ENCODE measurements around the gene NIN. TPM values are rescaled to one million over a fixed set of nuclear protein-coding genes. Genes with fewer than 3 reads are reported as not detected.

NIN gene
- total RNA-seq, 1 experiment from 2014 or later = 7.1 TPM

- DNase-seq = no peak
- no peaks in the 10 kb centered on the region for H3K9me3 ChIP-seq
- H3K36me3 ChIP-seq = peaks cover 5% of the 10 kb centered on the region
- H3K4me3 ChIP-seq = no peak overlapping the region
- no peaks in the 10 kb centered on the region for H3K27me3 ChIP-seq
These were observed 68.0 kb downstream of the NIN start for GRCh38 chr14:50762931-50763300.

- H3K36me3 ChIP-seq = peaks cover 5% of the 10 kb centered on the region
- no peaks in the 10 kb centered on the region for H3K9me3 ChIP-seq
- H3K4me3 ChIP-seq = no peak overlapping the region
- peak; percentile 1 for DNase-seq
- no peaks in the 10 kb centered on the region for H3K27me3 ChIP-seq
These were observed 68.7 kb downstream of the NIN start for GRCh38 chr14:50762001-50762930.

GRCh38 chr14:50759800-50760543, 71.0 kb downstream of the NIN start:
- peaks cover 5% of the 10 kb centered on the region for H3K36me3 ChIP-seq
- no peaks in the 10 kb centered on the region for H3K9me3 ChIP-seq
- H3K27me3 ChIP-seq = no peaks in the 10 kb centered on the region
- H3K4me3 ChIP-seq = no peak overlapping the region
- no peak for DNase-seq

- H3K36me3 ChIP-seq = peaks cover 5% of the 10 kb centered on the region
- no peaks in the 10 kb centered on the region for H3K9me3 ChIP-seq
- DNase-seq = no peak
- no peaks in the 10 kb centered on the region for H3K27me3 ChIP-seq
- H3K4me3 ChIP-seq = no peak overlapping the region
These were observed 72.0 kb downstream of the NIN start for GRCh38 chr14:50758945-50759344.

- Histone ChIP-seq H3K36me3 (peaks cover 5% of the 10 kb centered on the region), H3K4me3 (no peak overlapping the region), H3K27me3 (no peaks in the 10 kb centered on the region), H3K9me3 (no peaks in the 10 kb centered on the region)
- DNase-seq = no peak
These were observed 72.7 kb downstream of the NIN start for GRCh38 chr14:50758305-50758704.

GRCh38 chr14:50757702-50758101, 73.3 kb downstream of the NIN start:
- H3K27me3 ChIP-seq = no peaks in the 10 kb centered on the region
- no peak overlapping the region for H3K4me3 ChIP-seq
- peaks cover 5% of the 10 kb centered on the region for H3K36me3 ChIP-seq
- no peaks in the 10 kb centered on the region for H3K9me3 ChIP-seq
- no peak for DNase-seq

- no peak for DNase-seq
- peaks cover 3% of the 10 kb centered on the region for H3K36me3 ChIP-seq
- H3K27me3 ChIP-seq = no peaks in the 10 kb centered on the region
- H3K9me3 ChIP-seq = no peaks in the 10 kb centered on the region
- no peak overlapping the region for H3K4me3 ChIP-seq
These were observed 74.7 kb downstream of the NIN start for GRCh38 chr14:50756300-50756699.

GRCh38 chr14:50750323-50750722, 80.6 kb downstream of the NIN start:
- no peak overlapping the region for H3K4me3 ChIP-seq
- no peak for DNase-seq
- H3K27me3 ChIP-seq = no peaks in the 10 kb centered on the region
- no peaks in the 10 kb centered on the region for H3K9me3 ChIP-seq
- H3K36me3 ChIP-seq = peaks cover 3% of the 10 kb centered on the region

- H3K9me3 ChIP-seq = no peaks in the 10 kb centered on the region
- no peak for DNase-seq
- no peak overlapping the region for H3K4me3 ChIP-seq
- H3K27me3 ChIP-seq = no peaks in the 10 kb centered on the region
- no peaks in the 10 kb centered on the region; the same call in 1 of the 2 replicates for H3K36me3 ChIP-seq
These were observed 85.4 kb downstream of the NIN start for GRCh38 chr14:50745401-50746058.

GRCh38 chr14:50744231-50744630, 86.7 kb downstream of the NIN start:
- H3K9me3 ChIP-seq = no peaks in the 10 kb centered on the region
- H3K36me3 ChIP-seq = peaks cover under 1% of the 10 kb centered on the region
- no peak for DNase-seq
- no peaks in the 10 kb centered on the region for H3K27me3 ChIP-seq
- H3K4me3 ChIP-seq = no peak overlapping the region

- H3K36me3 ChIP-seq = peaks cover 2% of the 10 kb centered on the region
- no peaks in the 10 kb centered on the region for H3K27me3 ChIP-seq
- H3K4me3 ChIP-seq = no peak overlapping the region
- H3K9me3 ChIP-seq = no peaks in the 10 kb centered on the region
- no peak for DNase-seq
These were observed 89.4 kb downstream of the NIN start for GRCh38 chr14:50741567-50741966.

- Histone ChIP-seq H3K36me3 (peaks cover 2% of the 10 kb centered on the region), H3K9me3 (no peaks in the 10 kb centered on the region)
- DNase-seq = no peak
These were observed 90.1 kb downstream of the NIN start for GRCh38 chr14:50740856-50741255.

GRCh38 chr14:50739186-50739585, 91.8 kb downstream of the NIN start:
- Histone ChIP-seq H3K27me3 (no peaks in the 10 kb centered on the region), H3K9me3 (no peaks in the 10 kb centered on the region), H3K36me3 (peaks cover 6% of the 10 kb centered on the region), H3K4me3 (no peak overlapping the region)
- DNase-seq = no peak

More at GRCh38 chr14:50740856-50741255, 90.1 kb downstream of the NIN start:
- H3K4me3 ChIP-seq = no peak overlapping the region
- H3K27me3 ChIP-seq = no peaks in the 10 kb centered on the region

- Histone ChIP-seq H3K36me3 (peaks cover 6% of the 10 kb centered on the region), H3K27me3 (no peaks in the 10 kb centered on the region)
- no peak for DNase-seq
These were observed 94.0 kb downstream of the NIN start for GRCh38 chr14:50736932-50737419.

GRCh38 chr14:50734950-50735695, 95.8 kb downstream of the NIN start:
- Histone ChIP-seq H3K4me3 (no peak overlapping the region), H3K36me3 (peaks cover 6% of the 10 kb centered on the region; the same call in 1 of the 2 replicates)
- DNase-seq = no peak

More at GRCh38 chr14:50736932-50737419, 94.0 kb downstream of the NIN start:
- H3K4me3 ChIP-seq = no peak overlapping the region
- H3K9me3 ChIP-seq = no peaks in the 10 kb centered on the region

GRCh38 chr14:50733494-50733893, 97.5 kb downstream of the NIN start:
- no peak for DNase-seq
- H3K4me3 ChIP-seq = no peak overlapping the region
- no peaks in the 10 kb centered on the region for H3K27me3 ChIP-seq
- H3K36me3 ChIP-seq = 0 out of 2 replicates have a peak, but pooled peaks cover 3% of the 10 kb centered on the region
- no peaks in the 10 kb centered on the region for H3K9me3 ChIP-seq

More at GRCh38 chr14:50734950-50735695, 95.8 kb downstream of the NIN start:
- no peaks in the 10 kb centered on the region for H3K27me3 ChIP-seq
- H3K9me3 ChIP-seq = no peaks in the 10 kb centered on the region

All from MG63 (cell line).